K562 (cell line): ENCODE data around the gene ZNF692. TPM values are rescaled to one million over a fixed set of nuclear protein-coding genes. Genes with fewer than 3 reads are reported as not detected.
A peak's percentile ranks its signal among the peaks of the same experiment; 100 is the strongest.

Source experiments
- ARNT ChIP-seq, 2 experiments: fragments of 450-650 bp; IDR thresholded peaks; 2 replicates each; pipeline ENCODE4 v1.6.1; 2016; ENCODE audit warnings: mild to moderate bottlenecking in 1 of 2
- CBFA2T2 ChIP-seq: fragments of 450-650 bp; conservative IDR thresholded peaks from 2 replicates; pipeline ENCODE4 v1.6.1; 2017; ENCODE audit warnings: mild to moderate bottlenecking
- CC2D1A ChIP-seq: fragments of 450-650 bp; IDR thresholded peaks from 2 replicates; pipeline ENCODE4 v1.6.1; 2017; ENCODE audit warnings: mild to moderate bottlenecking
- EGR1 ChIP-seq: fragments of 450-650 bp; conservative IDR thresholded peaks from 2 replicates; pipeline ENCODE4 v1.6.1; 2017; ENCODE audit warnings: mild to moderate bottlenecking
- ETV5 ChIP-seq: sonication (generic); formaldehyde crosslinking; IDR thresholded peaks from 2 replicates; pipeline ENCODE4 v1.4.0; 2020; ENCODE audit warnings: low read depth, mild to moderate bottlenecking, missing genetic modification reagents
- FOS ChIP-seq: IDR thresholded peaks from 3 replicates; pipeline ENCODE4 v1.6.1; 2011; ENCODE audit not compliant: insufficient read length; ENCODE audit errors: extremely low read depth
- GATAD2A ChIP-seq: fragments of 450-650 bp; IDR thresholded peaks from 2 replicates; pipeline ENCODE4 v1.6.1; 2017
- GTF2F1 ChIP-seq: IDR thresholded peaks from 2 replicates; pipeline ENCODE4 v1.6.1; 2011; ENCODE audit warnings: low read depth, low read length, improper control_type of control experiment
- HDAC8 ChIP-seq: fragments of 450-650 bp; IDR thresholded peaks from 2 replicates; pipeline ENCODE4 v1.6.1; 2016; ENCODE audit warnings: mild to moderate bottlenecking, missing genetic modification characterization, moderate library complexity, missing compliant biosample characterization
- LEF1 ChIP-seq: fragments of 450-650 bp; IDR thresholded peaks from 2 replicates; pipeline ENCODE4 v1.6.1; 2016; ENCODE audit warnings: mild to moderate bottlenecking
- MCM7 ChIP-seq, 2 experiments: fragments of 450-650 bp; IDR thresholded peaks; 2 replicates each; pipeline ENCODE4 v1.6.1; 2016 to 2018
- NFIC ChIP-seq: fragments of 450-650 bp; IDR thresholded peaks from 2 replicates; pipeline ENCODE4 v1.6.1; 2017; ENCODE audit warnings: mild to moderate bottlenecking, inconsistent platforms
- NFRKB ChIP-seq: fragments of 450-650 bp; IDR thresholded peaks from 2 replicates; pipeline ENCODE4 v1.6.1; 2016; ENCODE audit warnings: low read depth
- SMAD1 ChIP-seq: fragments of 150-350 bp; IDR thresholded peaks from 2 replicates; pipeline ENCODE4 v1.6.1; 2014; ENCODE audit warnings: low read length, low read depth; ENCODE audit not compliant: partially characterized antibody
- SMARCA5 ChIP-seq: fragments of 450-650 bp; IDR thresholded peaks from 2 replicates; pipeline ENCODE4 v1.6.1; 2016
- TRIM28 ChIP-seq: fragments of 450-650 bp; IDR thresholded peaks from 2 replicates; pipeline ENCODE4 v1.6.1; 2017
- ZKSCAN1 ChIP-seq: fragments of 150-350 bp; IDR thresholded peaks from 2 replicates; pipeline ENCODE4 v1.6.1; 2016; ENCODE audit warnings: low read depth, low read length
- ZNF408 ChIP-seq: fragments of 250-450 bp; sonication (Bioruptor Pico); IDR thresholded peaks from 2 replicates; pipeline ENCODE4 v1.4.0; 2020; ENCODE audit warnings: low read depth, mild to moderate bottlenecking, moderate library complexity
- polyA plus RNA-seq, 8 experiments: library from polyadenylated mRNA; depleted of rRNA in 4 of 8; stranded (reverse) in 5 of 8; unstranded in 3 of 8; fragments of >200 nt; fragmentation: Nextera tagmentation in 2 of 8; fragmentation: Illumina TruSeq in 1 of 8; extraction: Ambion mirVana in 2 of 8; extraction: Trizol in 1 of 8; gene quantifications; 2 replicates each; pipeline versions ENCODE4 v1.2.1 to v1.2.3, GENCODE V29; 2011 to 2014; ENCODE audit warnings: inconsistent platforms in 1 of 8, missing spikeins in 1 of 8
- total RNA-seq, 7 experiments: library from RNA; depleted of rRNA in 6 of 7; stranded (reverse); fragments of >200 nt in 6 of 7; fragmentation: Illumina TruSeq in 2 of 7; extraction: Trizol in 2 of 7; gene quantifications; 2 replicates each; pipeline versions ENCODE4 v1.2.1 to v1.2.3, GENCODE V29; 2011 to 2021; ENCODE audit warnings: low replicate concordance in 1 of 7
- TF ChIP-seq, protein P1 (sequence below), 2 experiments: IDR thresholded peaks in 1 of 2; conservative IDR thresholded peaks in 1 of 2; 2 replicates each; pipeline ENCODE4 v1.6.1; 2016; ENCODE audit warnings: low read depth in 2 of 2, mild to moderate bottlenecking in 1 of 2, missing compliant biosample characterization in 1 of 2, missing genetic modification characterization in 1 of 2, moderate library complexity in 1 of 2
- TF ChIP-seq, protein P2 (sequence below): fragments of 450-650 bp; IDR thresholded peaks from 2 replicates; pipeline ENCODE4 v1.7.1; 2018; ENCODE audit warnings: mild to moderate bottlenecking, low read depth; ENCODE audit not compliant: partially characterized antibody
- TF ChIP-seq, protein P3 (sequence below): fragments of 450-650 bp; IDR thresholded peaks from 2 replicates; pipeline ENCODE4 v1.6.1; 2018; ENCODE audit not compliant: partially characterized antibody

Gene ZNF692
- total and polyA plus RNA-seq, 9 of the 15 experiments (the other 6 are each of a cell fraction or from before 2014, with no cell fraction given) = 8.4 to 143 (median 55.9) TPM

DNA sequence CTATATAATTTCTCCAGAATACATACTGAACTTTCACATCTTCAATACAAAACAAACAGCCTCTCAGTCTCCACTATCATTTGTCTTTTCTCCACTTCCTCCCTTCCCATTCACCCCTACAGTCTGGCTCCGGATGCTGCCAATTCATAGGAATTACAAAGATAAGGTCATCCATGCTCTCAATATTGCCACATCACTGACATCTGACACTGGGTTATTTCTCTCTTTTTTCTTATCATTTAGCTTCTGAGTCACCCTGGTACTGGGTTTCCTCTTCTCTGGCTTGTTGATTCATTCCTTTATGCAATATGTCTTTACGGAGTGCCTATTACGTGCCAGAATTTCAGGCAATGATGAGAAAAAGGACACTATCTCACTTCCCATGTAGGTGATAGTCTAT, 30.0 kb downstream of the ZNF692 start (continued):
- TF ChIP-seq, protein P1, sequence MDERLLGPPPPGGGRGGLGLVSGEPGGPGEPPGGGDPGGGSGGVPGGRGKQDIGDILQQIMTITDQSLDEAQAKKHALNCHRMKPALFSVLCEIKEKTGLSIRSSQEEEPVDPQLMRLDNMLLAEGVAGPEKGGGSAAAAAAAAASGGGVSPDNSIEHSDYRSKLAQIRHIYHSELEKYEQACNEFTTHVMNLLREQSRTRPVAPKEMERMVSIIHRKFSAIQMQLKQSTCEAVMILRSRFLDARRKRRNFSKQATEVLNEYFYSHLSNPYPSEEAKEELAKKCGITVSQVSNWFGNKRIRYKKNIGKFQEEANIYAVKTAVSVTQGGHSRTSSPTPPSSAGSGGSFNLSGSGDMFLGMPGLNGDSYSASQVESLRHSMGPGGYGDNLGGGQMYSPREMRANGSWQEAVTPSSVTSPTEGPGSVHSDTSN (CRISPR knock-in tag; IDR thresholded peaks at IDR 0.05; ENCODE audit: low read depth) = no peak
- TF ChIP-seq, protein P1 (tag; conservative IDR thresholded peaks at IDR 0.05; ENCODE audit: low read depth) = peak; percentile 87
- TF ChIP-seq FOS = peak; percentile 44
- TF ChIP-seq NFRKB = no peak; the same call in 1 of the 2 replicates
- TF ChIP-seq EGR1 = no peak
- peak; percentile 42 for TF ChIP-seq SMAD1
- TF ChIP-seq, protein P2, sequence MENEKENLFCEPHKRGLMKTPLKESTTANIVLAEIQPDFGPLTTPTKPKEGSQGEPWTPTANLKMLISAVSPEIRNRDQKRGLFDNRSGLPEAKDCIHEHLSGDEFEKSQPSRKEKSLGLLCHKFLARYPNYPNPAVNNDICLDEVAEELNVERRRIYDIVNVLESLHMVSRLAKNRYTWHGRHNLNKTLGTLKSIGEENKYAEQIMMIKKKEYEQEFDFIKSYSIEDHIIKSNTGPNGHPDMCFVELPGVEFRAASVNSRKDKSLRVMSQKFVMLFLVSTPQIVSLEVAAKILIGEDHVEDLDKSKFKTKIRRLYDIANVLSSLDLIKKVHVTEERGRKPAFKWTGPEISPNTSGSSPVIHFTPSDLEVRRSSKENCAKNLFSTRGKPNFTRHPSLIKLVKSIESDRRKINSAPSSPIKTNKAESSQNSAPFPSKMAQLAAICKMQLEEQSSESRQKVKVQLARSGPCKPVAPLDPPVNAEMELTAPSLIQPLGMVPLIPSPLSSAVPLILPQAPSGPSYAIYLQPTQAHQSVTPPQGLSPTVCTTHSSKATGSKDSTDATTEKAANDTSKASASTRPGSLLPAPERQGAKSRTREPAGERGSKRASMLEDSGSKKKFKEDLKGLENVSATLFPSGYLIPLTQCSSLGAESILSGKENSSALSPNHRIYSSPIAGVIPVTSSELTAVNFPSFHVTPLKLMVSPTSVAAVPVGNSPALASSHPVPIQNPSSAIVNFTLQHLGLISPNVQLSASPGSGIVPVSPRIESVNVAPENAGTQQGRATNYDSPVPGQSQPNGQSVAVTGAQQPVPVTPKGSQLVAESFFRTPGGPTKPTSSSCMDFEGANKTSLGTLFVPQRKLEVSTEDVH = peak; percentile 64
- TF ChIP-seq SMARCA5 = no peak
- peak; percentile 76; the same call in 1 of the 2 replicates for TF ChIP-seq ETV5 (CRISPR knock-in tag)
- TF ChIP-seq MCM7 (IDR thresholded peaks at IDR 0.05) = no peak
- 0 out of 2 replicates have a peak, but pooled peaks have one; percentile 23 for TF ChIP-seq CC2D1A
- 0 out of 2 replicates have a peak, but pooled peaks have one; percentile 26 for TF ChIP-seq TRIM28
- no peak for TF ChIP-seq ZNF408 (CRISPR knock-in tag)
- TF ChIP-seq ZKSCAN1 = no peak
- TF ChIP-seq GATAD2A = peak; percentile 77; the same call in 1 of the 2 replicates
- TF ChIP-seq LEF1 = peak; percentile 89
- TF ChIP-seq NFIC = peak; percentile 60
- no peak for TF ChIP-seq HDAC8 (tag)
- no peak for TF ChIP-seq GTF2F1
- peak; percentile 77 to 94; a peak in 2 of 4 replicates for TF ChIP-seq ARNT (IDR thresholded peaks at IDR 0.05)
- TF ChIP-seq, protein P3, sequence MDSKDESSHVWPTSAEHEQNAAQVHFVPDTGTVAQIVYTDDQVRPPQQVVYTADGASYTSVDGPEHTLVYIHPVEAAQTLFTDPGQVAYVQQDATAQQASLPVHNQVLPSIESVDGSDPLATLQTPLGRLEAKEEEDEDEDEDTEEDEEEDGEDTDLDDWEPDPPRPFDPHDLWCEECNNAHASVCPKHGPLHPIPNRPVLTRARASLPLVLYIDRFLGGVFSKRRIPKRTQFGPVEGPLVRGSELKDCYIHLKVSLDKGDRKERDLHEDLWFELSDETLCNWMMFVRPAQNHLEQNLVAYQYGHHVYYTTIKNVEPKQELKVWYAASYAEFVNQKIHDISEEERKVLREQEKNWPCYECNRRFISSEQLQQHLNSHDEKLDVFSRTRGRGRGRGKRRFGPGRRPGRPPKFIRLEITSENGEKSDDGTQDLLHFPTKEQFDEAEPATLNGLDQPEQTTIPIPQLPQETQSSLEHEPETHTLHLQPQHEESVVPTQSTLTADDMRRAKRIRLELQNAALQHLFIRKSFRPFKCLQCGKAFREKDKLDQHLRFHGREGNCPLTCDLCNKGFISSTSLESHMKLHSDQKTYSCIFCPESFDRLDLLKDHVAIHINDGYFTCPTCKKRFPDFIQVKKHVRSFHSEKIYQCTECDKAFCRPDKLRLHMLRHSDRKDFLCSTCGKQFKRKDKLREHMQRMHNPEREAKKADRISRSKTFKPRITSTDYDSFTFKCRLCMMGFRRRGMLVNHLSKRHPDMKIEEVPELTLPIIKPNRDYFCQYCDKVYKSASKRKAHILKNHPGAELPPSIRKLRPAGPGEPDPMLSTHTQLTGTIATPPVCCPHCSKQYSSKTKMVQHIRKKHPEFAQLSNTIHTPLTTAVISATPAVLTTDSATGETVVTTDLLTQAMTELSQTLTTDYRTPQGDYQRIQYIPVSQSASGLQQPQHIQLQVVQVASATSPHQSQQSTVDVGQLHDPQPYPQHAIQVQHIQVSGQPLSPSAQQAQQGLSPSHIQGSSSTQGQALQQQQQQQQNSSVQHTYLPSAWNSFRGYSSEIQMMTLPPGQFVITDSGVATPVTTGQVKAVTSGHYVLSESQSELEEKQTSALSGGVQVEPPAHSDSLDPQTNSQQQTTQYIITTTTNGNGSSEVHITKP = peak; percentile 46
- peak; percentile 73 for TF ChIP-seq CBFA2T2
